NCI-H2081 (cell line): ENCODE data around the gene MTRF1.
"Not testable (repeated sequence)": the region's sequence is repeated elsewhere in the genome, so short reads cannot be mapped to it uniquely, and the experiment has no call there.

Experiments used
- DNase-seq, 2 experiments: peaks; one replicate each; lab custom pipeline; 2025; lab: John Stamatoyannopoulos, UW

MTRF1 gene

DNA sequence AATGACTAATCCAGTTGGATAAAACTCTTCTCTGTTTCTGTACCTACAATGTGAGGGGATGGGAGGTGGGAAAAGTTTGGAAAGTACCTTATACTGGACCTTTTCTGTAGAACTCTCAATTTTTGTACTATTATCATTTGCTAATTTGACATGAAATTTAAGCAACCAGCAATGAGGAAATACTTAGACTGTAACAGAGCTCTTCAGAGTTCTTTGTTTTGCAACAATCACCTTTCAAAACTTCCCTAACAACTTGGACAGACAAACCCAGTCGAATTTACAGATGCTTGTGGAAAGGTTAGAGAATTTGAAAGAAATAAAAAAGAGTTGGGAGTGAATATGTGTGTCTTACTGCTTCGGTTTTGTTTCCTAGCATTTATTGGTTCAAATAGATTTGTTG lies 85.8 kb downstream of the MTRF1 start:
- no peak for DNase-seq

DNA sequence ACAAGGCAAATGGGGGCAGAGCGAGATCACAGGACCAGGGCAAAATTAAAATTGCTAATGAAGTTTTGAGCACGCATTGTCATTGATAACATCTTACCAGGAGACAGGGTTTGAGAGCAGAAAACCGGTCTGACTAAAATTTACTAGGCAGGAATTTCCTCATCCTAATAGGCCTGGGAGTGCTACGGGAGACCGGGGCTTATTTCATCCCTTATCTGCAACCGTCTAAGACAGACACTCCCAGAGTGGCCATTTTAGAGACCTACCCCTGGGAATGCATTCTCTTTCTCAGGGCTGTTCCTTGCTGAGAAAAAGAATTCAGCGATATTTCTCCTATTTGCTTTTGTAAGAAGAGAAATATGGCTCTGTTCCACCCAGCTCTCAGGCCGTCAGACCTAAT lies 87.8 kb downstream of the MTRF1 start:
- DNase-seq, result not testable (repeated sequence)
